HCT116 (cell line): Measurements from ENCODE around the gene MKI67. TPM values are rescaled to one million over a fixed set of nuclear protein-coding genes. Genes with fewer than 3 reads are reported as not detected.

ENCODE experiments used
- ATAC-seq: fragments of 200-7000 bp; cut with Tn5 transposase; 2 replicates; pipeline ENCODE4 v1.9.1; 2020; ENCODE audit warnings: mild to moderate bottlenecking, moderate library complexity
- BruUV-seq: library from RNA; stranded (reverse); fragments of 400-500 nt; replicated peaks from 2 replicates; lab custom pipeline; 2021; lab: Mats Ljungman, UMichigan
- CTCF ChIA-PET: fragments of 300-600 bp; sonication (Branson Sonifier 250); formaldehyde crosslinking; loops from one replicate; lab custom pipeline; 2021; ENCODE audit warnings: antibody characterized with exemption; lab: Charles Lee
- POLR2A ChIA-PET: fragments of 300-600, 350-600 bp; sonication (Branson Sonifier 250); formaldehyde crosslinking; loops from one replicate; lab custom pipeline; 2021; ENCODE audit warnings: antibody characterized with exemption; lab: Charles Lee
- RAD21 ChIA-PET, 2 experiments: fragments of 300-600 bp; sonication (Branson Sonifier 250); formaldehyde crosslinking; loops; one replicate each; lab custom pipeline; 2023; ENCODE audit warnings: low total read pairs in 2 of 2; ENCODE audit not compliant: uncharacterized antibody in 2 of 2, unreplicated experiment in 2 of 2, low non-redundant PET in 1 of 2; lab: Charles Lee
- DNase-seq: peaks from one replicate; pipeline ENCODE4 v3.0.0-alpha.2; 2010; ENCODE audit warnings: low read depth, low spot score
- H2AFZ ChIP-seq: fragments of 200-600 bp; shearing (Covaris generic), sonication (generic); 2 replicates; pipeline ENCODE4 v1.6.1; 2017; ENCODE audit warnings: low read depth, mixed run types, mixed read lengths, antibody characterized with exemption, low read length; ENCODE audit not compliant: poor library complexity, severe bottlenecking
- H3K27ac ChIP-seq: 2 replicates; pipeline ENCODE4 v1.5.1; 2012; ENCODE audit warnings: low read depth, low read length
- H3K27me3 ChIP-seq: fragments of 200-600 bp; sonication (generic); 2 replicates; pipeline ENCODE4 v1.6.1; 2016; ENCODE audit warnings: mixed run types, low read length, mixed read lengths; ENCODE audit not compliant: insufficient read depth
- H3K36me3 ChIP-seq, 2 experiments: fragments of 200-500 bp in 1 of 2; fragments of 200-600 bp in 1 of 2; sonication (Bioruptor generic) in 1 of 2; sonication (generic) in 1 of 2; 2 replicates each; pipeline versions ENCODE4 v1.5.1 to v1.6.1; 2014 to 2016; ENCODE audit warnings: low read length in 2 of 2, inconsistent platforms in 1 of 2, mixed read lengths in 1 of 2, mixed run types in 1 of 2; ENCODE audit not compliant: insufficient read depth in 2 of 2, control insufficient read depth in 1 of 2
- H3K4me1 ChIP-seq, 2 experiments: fragments of 200-600 bp in 1 of 2; sonication (generic) in 1 of 2; 2 replicates each; pipeline versions ENCODE4 v1.5.1 to v1.6.1; 2012 to 2017; ENCODE audit warnings: low read length in 2 of 2, inconsistent platforms in 1 of 2, mild to moderate bottlenecking in 1 of 2, mixed read lengths in 1 of 2, mixed run types in 1 of 2, moderate library complexity in 1 of 2; ENCODE audit not compliant: insufficient read depth in 2 of 2, control insufficient read depth in 1 of 2
- H3K4me2 ChIP-seq: fragments of 200-600 bp; sonication (generic); 2 replicates; pipeline ENCODE4 v1.6.1; 2017; ENCODE audit warnings: mixed run types, low read length, mixed read lengths
- H3K4me3 ChIP-seq, 2 experiments: fragments of 200-600 bp in 1 of 2; sonication (generic) in 1 of 2; replicated peaks in 1 of 2; 2 replicates each; pipeline ENCODE4 v1.5.1; 2011 to 2016; ENCODE audit warnings: low read length in 2 of 2, control low read depth in 1 of 2, low read depth in 1 of 2, mild to moderate bottlenecking in 1 of 2, mixed read lengths in 1 of 2, mixed run types in 1 of 2
- H3K79me2 ChIP-seq: fragments of 200-600 bp; sonication (generic); 2 replicates; pipeline ENCODE4 v1.6.1; 2017; ENCODE audit warnings: mild to moderate bottlenecking, mixed run types, low read length, moderate library complexity, mixed read lengths; ENCODE audit not compliant: insufficient read depth
- H3K9ac ChIP-seq: fragments of 200-600 bp; sonication (generic); 2 replicates; pipeline ENCODE4 v1.6.1; 2016; ENCODE audit warnings: low read length, mixed read lengths
- H3K9me2 ChIP-seq: fragments of 200-600 bp; sonication (generic), shearing (Covaris generic); 2 replicates; pipeline ENCODE4 v1.6.1; 2017; ENCODE audit warnings: mixed run types, mild to moderate bottlenecking, moderate library complexity; ENCODE audit not compliant: insufficient read depth
- H3K9me3 ChIP-seq, 2 experiments: fragments of 200-500 bp in 1 of 2; fragments of 200-600 bp in 1 of 2; sonication (Bioruptor generic) in 1 of 2; sonication (generic) in 1 of 2; 2 replicates each; pipeline ENCODE4 v1.6.1; 2014 to 2017; ENCODE audit warnings: low read length in 2 of 2, mixed read lengths in 2 of 2, inconsistent platforms in 1 of 2, low read depth in 1 of 2, mild to moderate bottlenecking in 1 of 2, mixed run types in 1 of 2, moderate library complexity in 1 of 2; ENCODE audit not compliant: control insufficient read depth in 1 of 2, insufficient read depth in 1 of 2
- H4K20me1 ChIP-seq: fragments of 200-600 bp; sonication (generic), shearing (Covaris generic); 2 replicates; pipeline ENCODE4 v1.6.1; 2017; ENCODE audit warnings: mixed run types, mild to moderate bottlenecking, moderate library complexity; ENCODE audit not compliant: insufficient read depth
- CEBPB ChIP-seq: IDR thresholded peaks from 2 replicates; pipeline ENCODE4 v1.6.1; 2012; ENCODE audit warnings: low read depth
- EGR1 ChIP-seq: IDR thresholded peaks from 2 replicates; pipeline ENCODE4 v1.6.1; 2012; ENCODE audit warnings: low read depth
- ELF1 ChIP-seq: IDR thresholded peaks from 2 replicates; pipeline ENCODE4 v1.6.1; 2012; ENCODE audit warnings: low read depth, borderline replicate concordance
- EZH2 ChIP-seq: fragments of 200-600 bp; sonication (generic); IDR thresholded peaks from 2 replicates; pipeline ENCODE4 v1.6.1; 2017; ENCODE audit warnings: antibody characterized with exemption, mixed run types
- EZH2phosphoT487 ChIP-seq: fragments of 200-600 bp; IDR thresholded peaks from 2 replicates; pipeline ENCODE4 v1.6.1; 2018; ENCODE audit warnings: antibody characterized with exemption, borderline replicate concordance
- FOSL1 ChIP-seq: IDR thresholded peaks from 2 replicates; pipeline ENCODE4 v1.6.1; 2012; ENCODE audit warnings: low read depth
- MAX ChIP-seq: IDR thresholded peaks from 2 replicates; pipeline ENCODE4 v1.6.1; 2012
- POLR2A ChIP-seq: IDR thresholded peaks from 2 replicates; pipeline ENCODE4 v1.7.0; 2011; ENCODE audit warnings: borderline replicate concordance; ENCODE audit not compliant: insufficient read depth, insufficient read length; ENCODE audit errors: extremely low read depth
- POLR2AphosphoS5 ChIP-seq: IDR thresholded peaks from 2 replicates; pipeline ENCODE4 v1.6.1; 2011; ENCODE audit warnings: mild to moderate bottlenecking, low read depth, low read length, moderate library complexity
- RAD21 ChIP-seq: IDR thresholded peaks from 2 replicates; pipeline ENCODE4 v1.6.1; 2012; ENCODE audit warnings: low read depth, mild to moderate bottlenecking
- REST ChIP-seq: IDR thresholded peaks from 2 replicates; pipeline ENCODE4 v1.6.1; 2012; ENCODE audit warnings: low read depth
- SIN3A ChIP-seq: IDR thresholded peaks from 2 replicates; pipeline ENCODE4 v1.6.1; 2012; ENCODE audit warnings: low read depth
- SP1 ChIP-seq: IDR thresholded peaks from 2 replicates; pipeline ENCODE4 v1.6.1; 2012; ENCODE audit warnings: low read depth
- SRF ChIP-seq: IDR thresholded peaks from 2 replicates; pipeline ENCODE4 v1.6.1; 2012; ENCODE audit warnings: low read depth
- TCF7L2 ChIP-seq: IDR thresholded peaks from 2 replicates; pipeline ENCODE4 v1.7.0; 2011; ENCODE audit warnings: borderline replicate concordance, inconsistent platforms; ENCODE audit not compliant: insufficient read depth, insufficient read length; ENCODE audit errors: extremely low read depth
- YY1 ChIP-seq: IDR thresholded peaks from 2 replicates; pipeline ENCODE4 v1.6.1; 2011; ENCODE audit warnings: low read length, low read depth, moderate library complexity, mild to moderate bottlenecking; ENCODE audit not compliant: insufficient replicate concordance; ENCODE audit errors: extremely low read depth
- ZNF274 ChIP-seq: fragments of 200-500 bp; sonication (Bioruptor generic); IDR thresholded peaks from 2 replicates; pipeline ENCODE4 v1.6.1; 2014; ENCODE audit warnings: mild to moderate bottlenecking, low read depth, low read length, inconsistent platforms
- intact Hi-C: fragments of 100-400 bp; cut with micrococcal nuclease; formaldehyde crosslinking; loops from 2 replicates; pipeline ENCODE4 v1.10.0; 2022
- total RNA-seq: library from RNA; stranded (reverse); gene quantifications from one replicate; pipeline ENCODE4 v1.2.1, GENCODE V29; 2021; ENCODE audit not compliant: unreplicated experiment
- TF ChIP-seq, protein P1 (sequence below), 3 experiments: fragments of 200-600 bp in 1 of 3; sonication (generic) in 1 of 3; IDR thresholded peaks in 2 of 3; conservative IDR thresholded peaks in 1 of 3; 2 replicates each; pipeline ENCODE4 v1.5.1; 2012 to 2017; ENCODE audit warnings: low read depth in 2 of 3, low read length in 2 of 3, antibody characterized with exemption in 1 of 3, borderline replicate concordance in 1 of 3, control low read depth in 1 of 3, mild to moderate bottlenecking in 1 of 3, mixed read lengths in 1 of 3, mixed run types in 1 of 3, moderate library complexity in 1 of 3; ENCODE audit not compliant: insufficient read depth in 1 of 3
- TF ChIP-seq, protein P2 (sequence below): IDR thresholded peaks from 2 replicates; pipeline ENCODE4 v1.6.1; 2011; ENCODE audit warnings: mild to moderate bottlenecking, low read length, moderate library complexity; ENCODE audit not compliant: insufficient replicate concordance; ENCODE audit errors: extremely low read depth

Gene MKI67
- total RNA-seq, 1 experiment from 2014 or later, result 202 TPM

GRCh38 chr10:128099901-128100300 lies 26.3 kb downstream of the MKI67 start:
- RAD21 ChIA-PET, result no interaction called here
- H3K27ac ChIP-seq, result no peak overlapping the region
- no peak for ATAC-seq
- POLR2A ChIA-PET, result no interaction called here
- no peak overlapping the region for H3K4me2 ChIP-seq
- TF ChIP-seq MAX (no peak), POLR2AphosphoS5 (no peak; the same call in 1 of the 2 replicates), RAD21 (no peak), EZH2 (no peak), SRF (no peak), ZNF274 (no peak), FOSL1 (no peak), SIN3A (no peak), EGR1 (no peak), YY1 (no peak), REST (no peak), TCF7L2 (no peak), SP1 (no peak), CEBPB (no peak), ELF1 (no peak), POLR2A (no peak), EZH2phosphoT487 (no peak)
- TF ChIP-seq, protein P1, sequence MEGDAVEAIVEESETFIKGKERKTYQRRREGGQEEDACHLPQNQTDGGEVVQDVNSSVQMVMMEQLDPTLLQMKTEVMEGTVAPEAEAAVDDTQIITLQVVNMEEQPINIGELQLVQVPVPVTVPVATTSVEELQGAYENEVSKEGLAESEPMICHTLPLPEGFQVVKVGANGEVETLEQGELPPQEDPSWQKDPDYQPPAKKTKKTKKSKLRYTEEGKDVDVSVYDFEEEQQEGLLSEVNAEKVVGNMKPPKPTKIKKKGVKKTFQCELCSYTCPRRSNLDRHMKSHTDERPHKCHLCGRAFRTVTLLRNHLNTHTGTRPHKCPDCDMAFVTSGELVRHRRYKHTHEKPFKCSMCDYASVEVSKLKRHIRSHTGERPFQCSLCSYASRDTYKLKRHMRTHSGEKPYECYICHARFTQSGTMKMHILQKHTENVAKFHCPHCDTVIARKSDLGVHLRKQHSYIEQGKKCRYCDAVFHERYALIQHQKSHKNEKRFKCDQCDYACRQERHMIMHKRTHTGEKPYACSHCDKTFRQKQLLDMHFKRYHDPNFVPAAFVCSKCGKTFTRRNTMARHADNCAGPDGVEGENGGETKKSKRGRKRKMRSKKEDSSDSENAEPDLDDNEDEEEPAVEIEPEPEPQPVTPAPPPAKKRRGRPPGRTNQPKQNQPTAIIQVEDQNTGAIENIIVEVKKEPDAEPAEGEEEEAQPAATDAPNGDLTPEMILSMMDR (IDR thresholded peaks at IDR 0.05 in 2 of 3, conservative IDR thresholded peaks at IDR 0.05 in 1 of 3; ENCODE audit: borderline replicate concordance in 1 of 3, insufficient read depth in 1 of 3, low read depth in 2 of 3, low read length in 2 of 3), result no peak
- TF ChIP-seq, protein P2, sequence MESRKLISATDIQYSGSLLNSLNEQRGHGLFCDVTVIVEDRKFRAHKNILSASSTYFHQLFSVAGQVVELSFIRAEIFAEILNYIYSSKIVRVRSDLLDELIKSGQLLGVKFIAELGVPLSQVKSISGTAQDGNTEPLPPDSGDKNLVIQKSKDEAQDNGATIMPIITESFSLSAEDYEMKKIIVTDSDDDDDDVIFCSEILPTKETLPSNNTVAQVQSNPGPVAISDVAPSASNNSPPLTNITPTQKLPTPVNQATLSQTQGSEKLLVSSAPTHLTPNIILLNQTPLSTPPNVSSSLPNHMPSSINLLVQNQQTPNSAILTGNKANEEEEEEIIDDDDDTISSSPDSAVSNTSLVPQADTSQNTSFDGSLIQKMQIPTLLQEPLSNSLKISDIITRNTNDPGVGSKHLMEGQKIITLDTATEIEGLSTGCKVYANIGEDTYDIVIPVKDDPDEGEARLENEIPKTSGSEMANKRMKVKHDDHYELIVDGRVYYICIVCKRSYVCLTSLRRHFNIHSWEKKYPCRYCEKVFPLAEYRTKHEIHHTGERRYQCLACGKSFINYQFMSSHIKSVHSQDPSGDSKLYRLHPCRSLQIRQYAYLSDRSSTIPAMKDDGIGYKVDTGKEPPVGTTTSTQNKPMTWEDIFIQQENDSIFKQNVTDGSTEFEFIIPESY, result no peak
- TF ChIP-seq, all 23 proteins: peak for 0
- H4K20me1 ChIP-seq, result 0 out of 2 replicates have a peak, but pooled peaks cover 5% of the 10 kb centered on the region
- intact Hi-C loops, result no loop called here
- DNase-seq, result no peak
- no peak overlapping the region for H3K9ac ChIP-seq
- peaks cover 58% of the 10 kb centered on the region for H3K79me2 ChIP-seq
- H3K4me3 ChIP-seq, result no peak overlapping the region
- CTCF ChIA-PET, result no interaction called here
- BruUV-seq, result no TSS peak
- H3K36me3 ChIP-seq, result peaks cover 68 to 85% of the 10 kb centered on the region in 2 experiments
- no peaks in the 10 kb centered on the region for H3K9me3 ChIP-seq
- no peaks in the 10 kb centered on the region for H3K4me1 ChIP-seq
- H3K9me2 ChIP-seq, result no peaks in the 10 kb centered on the region
- no peak overlapping the region for H2AFZ ChIP-seq
- H3K27me3 ChIP-seq, result no peaks in the 10 kb centered on the region
